Activated CD4-positive, alpha-beta T cell treated with anti-CD3 and anti-CD28 coated beads for 36 hours (primary cell): Measurements from ENCODE around the gene DNAH9. TPM values are rescaled to one million over a fixed set of nuclear protein-coding genes. Genes with fewer than 3 reads are reported as not detected.

ENCODE experiments used
- ATAC-seq: fragments of 200-7000 bp; cut with Tn5 transposase; one replicate; pipeline ENCODE4 v1.10.0; 2021; ENCODE audit warnings: mild to moderate bottlenecking, moderate library complexity
- CTCF ChIA-PET: fragments of 350-600 bp; sonication (Branson Sonifier 250); formaldehyde crosslinking; loops from one replicate; lab custom pipeline; 2021; ENCODE audit warnings: antibody characterized with exemption; lab: Charles Lee
- POLR2A ChIA-PET: fragments of 350-600 bp; sonication (Branson Sonifier 250); formaldehyde crosslinking; loops from one replicate; lab custom pipeline; 2021; ENCODE audit warnings: antibody characterized with exemption, inconsistent platforms; lab: Charles Lee
- DNase-seq: peaks from one replicate; pipeline ENCODE4 v3.0.0-alpha.2; 2020
- H3K27ac Mint-ChIP-seq: one replicate; pipeline ENCODE4 v1.8.0; 2021; ENCODE audit warnings: mixed read lengths
- H3K27me3 Mint-ChIP-seq: one replicate; pipeline ENCODE4 v1.8.0; 2021; ENCODE audit warnings: mixed read lengths
- H3K36me3 Mint-ChIP-seq: one replicate; pipeline ENCODE4 v1.8.0; 2021; ENCODE audit warnings: low read depth, mixed read lengths
- H3K4me1 Mint-ChIP-seq: one replicate; pipeline ENCODE4 v1.8.0; 2021; ENCODE audit warnings: mixed read lengths
- H3K4me3 Mint-ChIP-seq: one replicate; pipeline ENCODE4 v1.8.0; 2021; ENCODE audit warnings: mild to moderate bottlenecking, moderate library complexity, mixed read lengths
- H3K9me3 Mint-ChIP-seq: one replicate; pipeline ENCODE4 v1.8.0; 2021; ENCODE audit warnings: low read depth, mixed read lengths
- intact Hi-C, 2 experiments: fragments of 100-400 bp; cut with DNase I in 1 of 2; cut with micrococcal nuclease in 1 of 2; formaldehyde crosslinking; loops; one replicate each; pipeline versions ENCODE4 v1.14.2 to v1.15.1; 2022 to 2024; cut with DNase I, micrococcal nuclease
- total RNA-seq, 2 experiments: library from RNA; stranded (reverse); gene quantifications; one replicate each; pipeline ENCODE4 v1.2.3, GENCODE V29; 2021

DNAH9 gene
- total RNA-seq, 2 experiments from 2014 or later, result not detected

- POLR2A ChIA-PET, result no interaction called here
These were observed 122.5 kb downstream of the DNAH9 start for GRCh38 chr17:11720816-11721215.

GRCh38 chr17:11730747-11731146 is 132.5 kb downstream of the DNAH9 start:
- H3K27me3 Mint-ChIP-seq, result no peaks in the 10 kb centered on the region
- intact Hi-C loops, result no loop called here
- H3K4me3 Mint-ChIP-seq, result no peak overlapping the region
- H3K4me1 Mint-ChIP-seq, result no peaks in the 10 kb centered on the region
- H3K36me3 Mint-ChIP-seq, result no peaks in the 10 kb centered on the region
- ChIA-PET CTCF (no interaction called here), POLR2A (no interaction called here)
- DNase-seq (no peak), ATAC-seq (no peak)
- peaks cover 3% of the 10 kb centered on the region for H3K9me3 Mint-ChIP-seq
- no peak overlapping the region for H3K27ac Mint-ChIP-seq

More at GRCh38 chr17:11720816-11721215, 122.5 kb downstream of the DNAH9 start:
- no peak for DNase-seq
- no peak overlapping the region for H3K27ac Mint-ChIP-seq
- CTCF ChIA-PET, result no interaction called here
- H3K36me3 Mint-ChIP-seq, result no peaks in the 10 kb centered on the region
- no peak overlapping the region for H3K4me3 Mint-ChIP-seq
- peaks cover 6% of the 10 kb centered on the region for H3K9me3 Mint-ChIP-seq
- H3K27me3 Mint-ChIP-seq, result no peaks in the 10 kb centered on the region
- no peaks in the 10 kb centered on the region for H3K4me1 Mint-ChIP-seq
- ATAC-seq, result no peak
- intact Hi-C loops, result no loop called here

- ATAC-seq (no peak), DNase-seq (no peak)
- H3K27ac Mint-ChIP-seq, result no peak overlapping the region
- no peaks in the 10 kb centered on the region for H3K36me3 Mint-ChIP-seq
- H3K4me3 Mint-ChIP-seq, result no peak overlapping the region
- H3K4me1 Mint-ChIP-seq, result no peaks in the 10 kb centered on the region
- H3K9me3 Mint-ChIP-seq, result peaks cover 2% of the 10 kb centered on the region
- ChIA-PET CTCF (interaction anchor here (0.6 kb wide), 1 partner anchor 626 kb away, joined by 3 read pairs; no protein-coding TSS in a partner anchor), POLR2A (no interaction called here)
- intact Hi-C loops, result no loop called here
- no peaks in the 10 kb centered on the region for H3K27me3 Mint-ChIP-seq
These were observed 138.5 kb downstream of the DNAH9 start for GRCh38 chr17:11736613-11737312.

GRCh38 chr17:11737313-11737679 is 139.0 kb downstream of the DNAH9 start:
- Mint-ChIP-seq H3K36me3 (no peaks in the 10 kb centered on the region), H3K4me1 (no peaks in the 10 kb centered on the region)
- intact Hi-C loops, result no loop called here

GRCh38 chr17:11738151-11738550 is 139.9 kb downstream of the DNAH9 start:
- Mint-ChIP-seq H3K4me3 (no peak overlapping the region), H3K27me3 (no peaks in the 10 kb centered on the region), H3K9me3 (peaks cover 2% of the 10 kb centered on the region), H3K4me1 (no peaks in the 10 kb centered on the region), H3K36me3 (no peaks in the 10 kb centered on the region), H3K27ac (no peak overlapping the region)
- intact Hi-C loops, result no loop called here
- ATAC-seq (no peak), DNase-seq (no peak)
- CTCF ChIA-PET, result no interaction called here
- POLR2A ChIA-PET, result no interaction called here

More at GRCh38 chr17:11737313-11737679, 139.0 kb downstream of the DNAH9 start:
- Mint-ChIP-seq H3K27me3 (no peaks in the 10 kb centered on the region), H3K4me3 (no peak overlapping the region), H3K27ac (no peak overlapping the region), H3K9me3 (peaks cover 2% of the 10 kb centered on the region)
- ATAC-seq, result no peak
- no peak for DNase-seq
- POLR2A ChIA-PET, result no interaction called here
- CTCF ChIA-PET, result interaction anchor here (0.6 kb wide), 1 partner anchor 626 kb away, joined by 3 read pairs; no protein-coding TSS in a partner anchor

- POLR2A ChIA-PET, result no interaction called here
- H3K27me3 Mint-ChIP-seq, result no peaks in the 10 kb centered on the region
- H3K27ac Mint-ChIP-seq, result no peak overlapping the region
- no peak for DNase-seq
- CTCF ChIA-PET, result no interaction called here
- H3K36me3 Mint-ChIP-seq, result no peaks in the 10 kb centered on the region
- H3K4me3 Mint-ChIP-seq, result no peak overlapping the region
- intact Hi-C loops, result no loop called here
- H3K9me3 Mint-ChIP-seq, result peaks cover 5% of the 10 kb centered on the region
- ATAC-seq, result no peak
- no peaks in the 10 kb centered on the region for H3K4me1 Mint-ChIP-seq
These were observed 141.1 kb downstream of the DNAH9 start for GRCh38 chr17:11739351-11739750.

- ChIA-PET CTCF (no interaction called here), POLR2A (no interaction called here)
- ATAC-seq (no peak), DNase-seq (no peak)
- no peaks in the 10 kb centered on the region for H3K27me3 Mint-ChIP-seq
- H3K4me3 Mint-ChIP-seq, result no peak overlapping the region
- H3K9me3 Mint-ChIP-seq, result peaks cover 7% of the 10 kb centered on the region
- H3K36me3 Mint-ChIP-seq, result no peaks in the 10 kb centered on the region
- no peak overlapping the region for H3K27ac Mint-ChIP-seq
- intact Hi-C loops, result no loop called here
- no peaks in the 10 kb centered on the region for H3K4me1 Mint-ChIP-seq
These were observed 141.6 kb downstream of the DNAH9 start for GRCh38 chr17:11739848-11740247.

GRCh38 chr17:11742886-11743285 is 144.6 kb downstream of the DNAH9 start:
- no peak overlapping the region for H3K4me3 Mint-ChIP-seq
- H3K27ac Mint-ChIP-seq, result no peak overlapping the region
- no peaks in the 10 kb centered on the region for H3K36me3 Mint-ChIP-seq
- DNase-seq (no peak), ATAC-seq (no peak)
- no peaks in the 10 kb centered on the region for H3K27me3 Mint-ChIP-seq
- H3K4me1 Mint-ChIP-seq, result no peaks in the 10 kb centered on the region
- ChIA-PET POLR2A (no interaction called here), CTCF (interaction anchor here (0.6 kb wide), 1 partner anchor 1105 kb away, joined by 3 read pairs; no protein-coding TSS in a partner anchor)
- peaks cover 19% of the 10 kb centered on the region for H3K9me3 Mint-ChIP-seq
- intact Hi-C loops, result no loop called here

- Mint-ChIP-seq H3K27me3 (no peaks in the 10 kb centered on the region), H3K4me3 (no peak overlapping the region), H3K27ac (no peak overlapping the region), H3K36me3 (no peaks in the 10 kb centered on the region), H3K4me1 (no peaks in the 10 kb centered on the region), H3K9me3 (peaks cover 22% of the 10 kb centered on the region)
- no peak for ATAC-seq
- intact Hi-C loops, result no loop called here
- ChIA-PET POLR2A (no interaction called here), CTCF (no interaction called here)
- DNase-seq, result no peak
These were observed 146.4 kb downstream of the DNAH9 start for GRCh38 chr17:11744696-11745095.

GRCh38 chr17:11747441-11747840 is 149.2 kb downstream of the DNAH9 start:
- H3K36me3 Mint-ChIP-seq, result no peaks in the 10 kb centered on the region
- ATAC-seq (no peak), DNase-seq (no peak)
- CTCF ChIA-PET, result no interaction called here
- no peak overlapping the region for H3K27ac Mint-ChIP-seq
- no peaks in the 10 kb centered on the region for H3K27me3 Mint-ChIP-seq
- POLR2A ChIA-PET, result no interaction called here
- intact Hi-C loops, result no loop called here
- no peak overlapping the region for H3K4me3 Mint-ChIP-seq
- no peaks in the 10 kb centered on the region for H3K4me1 Mint-ChIP-seq
- H3K9me3 Mint-ChIP-seq, result peaks cover 22% of the 10 kb centered on the region

GRCh38 chr17:11757815-11758214 is 159.5 kb downstream of the DNAH9 start:
- Mint-ChIP-seq H3K36me3 (no peaks in the 10 kb centered on the region), H3K27ac (no peak overlapping the region), H3K4me3 (no peak overlapping the region), H3K4me1 (no peaks in the 10 kb centered on the region), H3K9me3 (peaks cover 7% of the 10 kb centered on the region), H3K27me3 (no peaks in the 10 kb centered on the region)
- CTCF ChIA-PET, result no interaction called here
- ATAC-seq (no peak), DNase-seq (no peak)
- intact Hi-C loops, result loop anchor here in 1 of 2 experiments (10.0 kb wide), 1 partner anchor 47 kb away; no protein-coding TSS in a partner anchor
- POLR2A ChIA-PET, result no interaction called here

GRCh38 chr17:11768106-11768505 is 169.8 kb downstream of the DNAH9 start:
- Mint-ChIP-seq H3K4me3 (no peak overlapping the region), H3K36me3 (no peaks in the 10 kb centered on the region), H3K27ac (no peak overlapping the region), H3K27me3 (no peaks in the 10 kb centered on the region), H3K9me3 (peaks cover 3% of the 10 kb centered on the region), H3K4me1 (no peaks in the 10 kb centered on the region)
- DNase-seq (no peak), ATAC-seq (no peak)
- intact Hi-C loops, result loop anchor here in 1 of 2 experiments (10.0 kb wide), 1 partner anchor 57 kb away; no protein-coding TSS in a partner anchor
- ChIA-PET POLR2A (no interaction called here), CTCF (no interaction called here)
